ENCODE data around the gene TM7SF3. TPM values are rescaled to one million over a fixed set of nuclear protein-coding genes. Genes with fewer than 3 reads are reported as not detected.

Gene TM7SF3
- total RNA-seq, 8 experiments from 2014 or later, result 26.4 to 70.4 (median 39.6) TPM

GRCh38 chr12:26935636-26936378, 78.4 kb downstream of the TM7SF3 start:
- whole genome bisulfite sequencing, 10 experiments, result 79 to 100% (median 94%) methylated on average over 2 to 7 of the region's 7 CpGs
- Histone ChIP-seq H3K4me3 (no peak overlapping the region), H3K27ac (no peak overlapping the region), H3K4me1 (replicated peaks in 1 of 2) (peaks cover 9 to 13% of the 10 kb centered on the region in 2 donors)
- in situ Hi-C loops (cut with MboI; ENCODE audit: low pct_unique_long_range_greater_than_20kb in 2 of 9, low sequenced_read_pairs in 9 of 9, unreplicated experiment in 9 of 9), result no loop called here
- ATAC-seq (replicated peaks in 6 of 8), result no peak

GRCh38 chr12:26929590-26929989, 84.6 kb downstream of the TM7SF3 start:
- in situ Hi-C loops (cut with MboI; ENCODE audit: low pct_unique_long_range_greater_than_20kb in 2 of 9, low sequenced_read_pairs in 9 of 9, unreplicated experiment in 9 of 9), result no loop called here

GRCh38 chr12:26928661-26929060, 85.5 kb downstream of the TM7SF3 start:
- in situ Hi-C loops (cut with MboI; ENCODE audit: low pct_unique_long_range_greater_than_20kb in 2 of 9, low sequenced_read_pairs in 9 of 9, unreplicated experiment in 9 of 9), result no loop called here
- no peak overlapping the region for H3K4me3 ChIP-seq
- 75 to 100% (median 93%) methylated on average over 1 to 5 of the region's 5 CpGs for WGBS, 10 experiments
- peaks cover 0 to 2% of the 10 kb centered on the region in 2 donors for H3K4me1 ChIP-seq (replicated peaks in 1 of 2)
- no peak for ATAC-seq (replicated peaks in 6 of 8)
- H3K27ac ChIP-seq, result no peak overlapping the region

More at GRCh38 chr12:26929590-26929989, 84.6 kb downstream of the TM7SF3 start:
- no peak for ATAC-seq (replicated peaks in 6 of 8)
- Histone ChIP-seq H3K4me3 (no peak overlapping the region), H3K27ac (no peak overlapping the region), H3K4me1 (replicated peaks in 1 of 2) (peaks cover 0 to 2% of the 10 kb centered on the region in 2 donors)
- 90 to 100% (median 97%) methylated on average over 1 to 2 of the region's 2 CpGs for WGBS, 10 experiments

Other genes with a start within 250 kb of the TM7SF3 start
- 10 to 100 TPM in 4 of 8 experiments, 1 to 10 TPM in 2, under 1 TPM in 2; 0.27 to 51.5 (median 11.5) TPM for gene ITPR2, start 181.2 kb downstream of the TM7SF3 start, total RNA-seq
- gene INTS13, start 76.4 kb downstream of the TM7SF3 start, total RNA-seq, result 10 to 100 TPM; 15.9 to 49.1 (median 21.4) TPM
- 10 to 100 TPM; 28.3 to 55.4 (median 44.8) TPM for gene FGFR1OP2, start 75.9 kb downstream of the TM7SF3 start, total RNA-seq
- 10 to 100 TPM; 34.8 to 57.0 (median 44.6) TPM for gene MED21, start 8.2 kb upstream of the TM7SF3 start, total RNA-seq
- not detected for gene C12orf71, start 68.2 kb upstream of the TM7SF3 start, total RNA-seq
- gene STK38L, start 229.9 kb upstream of the TM7SF3 start, total RNA-seq, result 10 to 100 TPM; 11.6 to 60.0 (median 27.6) TPM